ENCODE data around the gene ARAP3. TPM values are rescaled to one million over a fixed set of nuclear protein-coding genes. Genes with fewer than 3 reads are reported as not detected.

Gene ARAP3
- total and polyA plus RNA-seq, 9 of the 15 experiments (the other 6 are each of a cell fraction or from before 2014, with no cell fraction given), result 0.83 to 25.7 (median 6.4) TPM

DNA sequence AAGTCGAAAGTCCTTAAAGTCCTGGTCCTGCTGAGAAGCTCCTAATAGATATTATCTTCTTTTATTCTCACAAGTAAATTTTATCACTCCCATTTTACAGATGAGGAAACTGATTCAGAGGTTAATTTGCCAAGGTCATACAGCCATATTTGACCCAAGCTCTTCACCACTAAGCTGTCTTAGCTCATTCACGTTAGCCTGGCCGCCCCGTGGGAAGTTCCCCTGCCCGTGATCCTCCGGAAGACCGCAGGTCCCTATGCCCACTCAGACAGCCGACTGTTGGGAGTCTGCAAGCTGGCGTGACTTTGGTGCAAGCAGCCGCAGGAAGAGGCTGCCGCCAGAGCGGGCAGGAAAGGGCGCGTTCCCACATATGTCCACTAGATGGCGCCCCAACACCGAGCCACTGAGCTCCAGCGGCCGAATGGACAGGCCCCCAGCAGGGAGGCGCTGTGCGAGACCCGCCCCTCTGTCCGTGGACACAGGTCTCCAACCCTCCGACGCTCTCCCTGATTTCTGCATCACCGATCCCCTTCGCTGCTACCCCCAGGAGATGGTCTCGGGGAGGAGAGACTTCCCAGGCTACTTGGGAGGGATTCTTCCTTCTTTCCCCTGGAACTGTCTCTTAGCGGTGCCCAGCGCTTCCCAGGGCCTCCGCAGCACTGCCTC is 10.0 kb upstream of the ARAP3 start (continued):
- TF ChIP-seq, protein P1, sequence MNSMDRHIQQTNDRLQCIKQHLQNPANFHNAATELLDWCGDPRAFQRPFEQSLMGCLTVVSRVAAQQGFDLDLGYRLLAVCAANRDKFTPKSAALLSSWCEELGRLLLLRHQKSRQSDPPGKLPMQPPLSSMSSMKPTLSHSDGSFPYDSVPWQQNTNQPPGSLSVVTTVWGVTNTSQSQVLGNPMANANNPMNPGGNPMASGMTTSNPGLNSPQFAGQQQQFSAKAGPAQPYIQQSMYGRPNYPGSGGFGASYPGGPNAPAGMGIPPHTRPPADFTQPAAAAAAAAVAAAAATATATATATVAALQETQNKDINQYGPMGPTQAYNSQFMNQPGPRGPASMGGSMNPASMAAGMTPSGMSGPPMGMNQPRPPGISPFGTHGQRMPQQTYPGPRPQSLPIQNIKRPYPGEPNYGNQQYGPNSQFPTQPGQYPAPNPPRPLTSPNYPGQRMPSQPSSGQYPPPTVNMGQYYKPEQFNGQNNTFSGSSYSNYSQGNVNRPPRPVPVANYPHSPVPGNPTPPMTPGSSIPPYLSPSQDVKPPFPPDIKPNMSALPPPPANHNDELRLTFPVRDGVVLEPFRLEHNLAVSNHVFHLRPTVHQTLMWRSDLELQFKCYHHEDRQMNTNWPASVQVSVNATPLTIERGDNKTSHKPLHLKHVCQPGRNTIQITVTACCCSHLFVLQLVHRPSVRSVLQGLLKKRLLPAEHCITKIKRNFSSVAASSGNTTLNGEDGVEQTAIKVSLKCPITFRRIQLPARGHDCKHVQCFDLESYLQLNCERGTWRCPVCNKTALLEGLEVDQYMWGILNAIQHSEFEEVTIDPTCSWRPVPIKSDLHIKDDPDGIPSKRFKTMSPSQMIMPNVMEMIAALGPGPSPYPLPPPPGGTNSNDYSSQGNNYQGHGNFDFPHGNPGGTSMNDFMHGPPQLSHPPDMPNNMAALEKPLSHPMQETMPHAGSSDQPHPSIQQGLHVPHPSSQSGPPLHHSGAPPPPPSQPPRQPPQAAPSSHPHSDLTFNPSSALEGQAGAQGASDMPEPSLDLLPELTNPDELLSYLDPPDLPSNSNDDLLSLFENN (IDR thresholded peaks at IDR 0.05; ENCODE audit: low read depth in 2 of 2, low read length in 2 of 2), result no peak
- TF ChIP-seq BCOR (IDR thresholded peaks at IDR 0.05) (peak; percentile 95), MECOM (CRISPR knock-in tag; IDR thresholded peaks at IDR 0.05) (0 out of 2 replicates have a peak, but pooled peaks have one; percentile 36), ZNF197 (CRISPR knock-in tag; IDR thresholded peaks at IDR 0.05; ENCODE audit: low read depth) (no peak), PHB (CRISPR knock-in tag; IDR thresholded peaks at IDR 0.05) (no peak), GATAD2A (IDR thresholded peaks at IDR 0.05) (no peak), MIER1 (IDR thresholded peaks at IDR 0.05; ENCODE audit: low read depth) (0 out of 2 replicates have a peak, but pooled peaks have one; percentile 47), PHF21A (IDR thresholded peaks at IDR 0.05; ENCODE audit: borderline replicate concordance, low read depth) (no peak), ZNF507 (tag; conservative IDR thresholded peaks at IDR 0.05) (no peak), RFX1 (IDR thresholded peaks at IDR 0.05) (no peak), TFAM (CRISPR knock-in tag; conservative IDR thresholded peaks at IDR 0.05) (no peak)
- TF ChIP-seq, protein P2, sequence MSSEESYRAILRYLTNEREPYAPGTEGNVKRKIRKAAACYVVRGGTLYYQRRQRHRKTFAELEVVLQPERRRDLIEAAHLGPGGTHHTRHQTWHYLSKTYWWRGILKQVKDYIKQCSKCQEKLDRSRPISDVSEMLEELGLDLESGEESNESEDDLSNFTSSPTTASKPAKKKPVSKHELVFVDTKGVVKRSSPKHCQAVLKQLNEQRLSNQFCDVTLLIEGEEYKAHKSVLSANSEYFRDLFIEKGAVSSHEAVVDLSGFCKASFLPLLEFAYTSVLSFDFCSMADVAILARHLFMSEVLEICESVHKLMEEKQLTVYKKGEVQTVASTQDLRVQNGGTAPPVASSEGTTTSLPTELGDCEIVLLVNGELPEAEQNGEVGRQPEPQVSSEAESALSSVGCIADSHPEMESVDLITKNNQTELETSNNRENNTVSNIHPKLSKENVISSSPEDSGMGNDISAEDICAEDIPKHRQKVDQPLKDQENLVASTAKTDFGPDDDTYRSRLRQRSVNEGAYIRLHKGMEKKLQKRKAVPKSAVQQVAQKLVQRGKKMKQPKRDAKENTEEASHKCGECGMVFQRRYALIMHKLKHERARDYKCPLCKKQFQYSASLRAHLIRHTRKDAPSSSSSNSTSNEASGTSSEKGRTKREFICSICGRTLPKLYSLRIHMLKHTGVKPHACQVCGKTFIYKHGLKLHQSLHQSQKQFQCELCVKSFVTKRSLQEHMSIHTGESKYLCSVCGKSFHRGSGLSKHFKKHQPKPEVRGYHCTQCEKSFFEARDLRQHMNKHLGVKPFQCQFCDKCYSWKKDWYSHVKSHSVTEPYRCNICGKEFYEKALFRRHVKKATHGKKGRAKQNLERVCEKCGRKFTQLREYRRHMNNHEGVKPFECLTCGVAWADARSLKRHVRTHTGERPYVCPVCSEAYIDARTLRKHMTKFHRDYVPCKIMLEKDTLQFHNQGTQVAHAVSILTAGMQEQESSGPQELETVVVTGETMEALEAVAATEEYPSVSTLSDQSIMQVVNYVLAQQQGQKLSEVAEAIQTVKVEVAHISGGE (CRISPR knock-in tag; IDR thresholded peaks at IDR 0.05), result no peak
- TF ChIP-seq, protein P3, sequence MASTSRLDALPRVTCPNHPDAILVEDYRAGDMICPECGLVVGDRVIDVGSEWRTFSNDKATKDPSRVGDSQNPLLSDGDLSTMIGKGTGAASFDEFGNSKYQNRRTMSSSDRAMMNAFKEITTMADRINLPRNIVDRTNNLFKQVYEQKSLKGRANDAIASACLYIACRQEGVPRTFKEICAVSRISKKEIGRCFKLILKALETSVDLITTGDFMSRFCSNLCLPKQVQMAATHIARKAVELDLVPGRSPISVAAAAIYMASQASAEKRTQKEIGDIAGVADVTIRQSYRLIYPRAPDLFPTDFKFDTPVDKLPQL (IDR thresholded peaks at IDR 0.05; ENCODE audit: extremely low read depth, insufficient read length), result no peak
- TF ChIP-seq, protein P4, sequence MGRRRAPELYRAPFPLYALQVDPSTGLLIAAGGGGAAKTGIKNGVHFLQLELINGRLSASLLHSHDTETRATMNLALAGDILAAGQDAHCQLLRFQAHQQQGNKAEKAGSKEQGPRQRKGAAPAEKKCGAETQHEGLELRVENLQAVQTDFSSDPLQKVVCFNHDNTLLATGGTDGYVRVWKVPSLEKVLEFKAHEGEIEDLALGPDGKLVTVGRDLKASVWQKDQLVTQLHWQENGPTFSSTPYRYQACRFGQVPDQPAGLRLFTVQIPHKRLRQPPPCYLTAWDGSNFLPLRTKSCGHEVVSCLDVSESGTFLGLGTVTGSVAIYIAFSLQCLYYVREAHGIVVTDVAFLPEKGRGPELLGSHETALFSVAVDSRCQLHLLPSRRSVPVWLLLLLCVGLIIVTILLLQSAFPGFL (CRISPR knock-in tag; IDR thresholded peaks at IDR 0.05), result no peak
- TF ChIP-seq, protein P5, sequence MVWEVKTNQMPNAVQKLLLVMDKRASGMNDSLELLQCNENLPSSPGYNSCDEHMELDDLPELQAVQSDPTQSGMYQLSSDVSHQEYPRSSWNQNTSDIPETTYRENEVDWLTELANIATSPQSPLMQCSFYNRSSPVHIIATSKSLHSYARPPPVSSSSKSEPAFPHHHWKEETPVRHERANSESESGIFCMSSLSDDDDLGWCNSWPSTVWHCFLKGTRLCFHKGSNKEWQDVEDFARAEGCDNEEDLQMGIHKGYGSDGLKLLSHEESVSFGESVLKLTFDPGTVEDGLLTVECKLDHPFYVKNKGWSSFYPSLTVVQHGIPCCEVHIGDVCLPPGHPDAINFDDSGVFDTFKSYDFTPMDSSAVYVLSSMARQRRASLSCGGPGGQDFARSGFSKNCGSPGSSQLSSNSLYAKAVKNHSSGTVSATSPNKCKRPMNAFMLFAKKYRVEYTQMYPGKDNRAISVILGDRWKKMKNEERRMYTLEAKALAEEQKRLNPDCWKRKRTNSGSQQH (CRISPR knock-in tag; IDR thresholded peaks at IDR 0.05), result no peak

Data from K562 (cell line).